Activated naive CD8-positive, alpha-beta T cell (primary cell): ENCODE measurements around the gene RNF133.

Source experiments
- H3K27ac Mint-ChIP-seq: one replicate; pipeline ENCODE4 v1.8.0; 2021; ENCODE audit warnings: mixed read lengths
- H3K27me3 Mint-ChIP-seq: one replicate; pipeline ENCODE4 v1.8.0; 2021; ENCODE audit warnings: mixed read lengths
- H3K36me3 Mint-ChIP-seq: one replicate; pipeline ENCODE4 v1.8.0; 2021; ENCODE audit warnings: mixed read lengths
- H3K4me1 Mint-ChIP-seq: one replicate; pipeline ENCODE4 v1.8.0; 2021; ENCODE audit warnings: low read depth, mixed read lengths
- H3K4me3 Mint-ChIP-seq: one replicate; pipeline ENCODE4 v1.8.0; 2021; ENCODE audit warnings: mild to moderate bottlenecking, mixed read lengths
- H3K9me3 Mint-ChIP-seq: one replicate; pipeline ENCODE4 v1.8.0; 2021; ENCODE audit warnings: low read depth, mixed read lengths

The RNF133 gene, protein sequence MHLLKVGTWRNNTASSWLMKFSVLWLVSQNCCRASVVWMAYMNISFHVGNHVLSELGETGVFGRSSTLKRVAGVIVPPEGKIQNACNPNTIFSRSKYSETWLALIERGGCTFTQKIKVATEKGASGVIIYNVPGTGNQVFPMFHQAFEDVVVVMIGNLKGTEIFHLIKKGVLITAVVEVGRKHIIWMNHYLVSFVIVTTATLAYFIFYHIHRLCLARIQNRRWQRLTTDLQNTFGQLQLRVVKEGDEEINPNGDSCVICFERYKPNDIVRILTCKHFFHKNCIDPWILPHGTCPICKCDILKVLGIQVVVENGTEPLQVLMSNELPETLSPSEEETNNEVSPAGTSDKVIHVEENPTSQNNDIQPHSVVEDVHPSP

DNA sequence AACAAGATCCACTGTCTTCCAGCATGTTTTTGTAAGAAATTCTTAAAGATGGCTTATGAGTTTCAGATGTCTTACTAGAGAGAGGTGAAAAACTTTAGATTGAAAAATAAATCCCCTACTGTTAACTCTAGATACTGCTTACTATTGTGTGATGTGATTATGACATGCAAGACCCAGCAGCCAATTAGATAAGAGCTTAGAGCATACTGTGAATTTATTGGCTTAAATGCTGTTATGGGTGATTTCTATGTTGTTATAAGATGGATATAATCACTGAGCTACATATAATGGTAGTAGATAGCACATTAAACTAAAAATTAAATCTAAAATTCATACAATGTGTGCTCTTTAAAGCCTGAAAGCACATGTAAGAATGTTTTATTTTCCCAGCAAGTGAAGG is at the start of gene RNF133:
Gene RNF133 (minus strand): TSS at position 101 of the 400 bp plus-strand sequence. CDS start 199 bp downstream, outside the sequence.
- H3K4me3 Mint-ChIP-seq = no peak within 1 kb of the TSS
- H3K27ac Mint-ChIP-seq = no peak within 1 kb of the TSS
- no peaks in the 10 kb centered on the region for H3K36me3 Mint-ChIP-seq
- no peaks in the 10 kb centered on the region for H3K4me1 Mint-ChIP-seq
- H3K9me3 Mint-ChIP-seq = peaks cover 8% of the 10 kb centered on the region
- no peaks in the 10 kb centered on the region for H3K27me3 Mint-ChIP-seq

DNA sequence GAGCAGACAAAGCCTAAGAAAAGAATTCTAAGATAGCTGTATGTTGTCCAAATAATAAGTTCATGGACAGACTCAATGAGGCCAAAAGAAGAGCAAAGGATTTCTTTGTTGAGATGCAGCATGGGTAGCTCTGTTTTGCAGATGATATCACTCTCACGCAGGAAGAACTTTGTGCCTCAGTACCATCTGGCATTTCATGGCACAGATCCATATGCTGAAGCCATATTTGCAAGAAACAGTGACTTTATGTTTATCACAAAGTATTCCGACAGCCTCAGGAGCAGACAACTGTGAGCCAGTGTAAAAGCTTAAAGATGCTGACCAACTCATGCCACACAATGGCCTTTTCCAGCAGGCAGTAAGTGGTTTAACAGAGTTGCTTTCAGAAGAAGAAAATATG is 49.3 kb upstream of the RNF133 start:
- no peak overlapping the region for H3K27ac Mint-ChIP-seq
- no peaks in the 10 kb centered on the region for H3K36me3 Mint-ChIP-seq
- no peaks in the 10 kb centered on the region for H3K9me3 Mint-ChIP-seq
- no peak overlapping the region for H3K4me3 Mint-ChIP-seq
- no peaks in the 10 kb centered on the region for H3K27me3 Mint-ChIP-seq
- H3K4me1 Mint-ChIP-seq = no peaks in the 10 kb centered on the region

DNA sequence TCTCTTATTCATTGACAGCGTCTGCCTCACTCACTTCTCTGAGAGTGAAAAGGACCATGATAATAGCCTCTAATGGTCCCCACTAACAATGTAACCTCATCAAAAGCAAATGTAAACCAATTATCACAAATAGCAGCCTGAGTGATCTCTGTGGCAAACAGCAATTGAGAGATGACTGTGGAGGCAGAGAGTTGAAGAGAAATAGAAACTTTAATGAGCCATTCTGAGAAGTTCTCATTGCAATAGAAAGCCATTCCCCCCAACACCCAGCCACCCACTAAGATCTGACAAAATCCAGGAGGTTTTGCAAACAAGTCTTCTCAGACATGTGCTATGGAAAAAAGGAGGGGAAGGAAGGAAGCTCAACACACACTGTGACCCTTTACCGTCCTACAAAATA is 48.0 kb upstream of the RNF133 start:
- Mint-ChIP-seq H3K9me3 (no peaks in the 10 kb centered on the region), H3K36me3 (no peaks in the 10 kb centered on the region), H3K4me1 (no peaks in the 10 kb centered on the region), H3K27ac (no peak overlapping the region), H3K27me3 (no peaks in the 10 kb centered on the region), H3K4me3 (no peak overlapping the region)

DNA sequence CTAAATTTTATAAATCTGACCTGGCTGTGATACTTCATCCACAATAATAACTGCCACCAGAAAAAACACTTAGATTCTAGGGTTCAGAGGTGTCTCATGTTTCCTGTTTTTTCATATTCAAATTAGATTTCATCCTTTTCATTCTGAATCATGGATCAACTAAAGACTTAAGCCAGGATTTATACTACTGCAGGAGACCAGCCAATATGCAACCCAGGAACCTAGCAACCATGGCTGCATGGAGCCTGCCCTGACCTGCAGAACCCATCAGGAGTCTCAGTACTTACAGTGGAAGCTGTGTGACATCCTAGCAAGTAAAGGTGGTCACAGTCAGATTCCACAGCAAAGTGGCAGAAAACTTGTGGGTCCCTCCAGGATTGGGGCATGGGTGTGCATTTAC is 44.3 kb upstream of the RNF133 start:
- Mint-ChIP-seq H3K4me1 (no peaks in the 10 kb centered on the region), H3K27me3 (no peaks in the 10 kb centered on the region), H3K4me3 (no peak overlapping the region), H3K27ac (no peak overlapping the region), H3K9me3 (no peaks in the 10 kb centered on the region), H3K36me3 (no peaks in the 10 kb centered on the region)

DNA sequence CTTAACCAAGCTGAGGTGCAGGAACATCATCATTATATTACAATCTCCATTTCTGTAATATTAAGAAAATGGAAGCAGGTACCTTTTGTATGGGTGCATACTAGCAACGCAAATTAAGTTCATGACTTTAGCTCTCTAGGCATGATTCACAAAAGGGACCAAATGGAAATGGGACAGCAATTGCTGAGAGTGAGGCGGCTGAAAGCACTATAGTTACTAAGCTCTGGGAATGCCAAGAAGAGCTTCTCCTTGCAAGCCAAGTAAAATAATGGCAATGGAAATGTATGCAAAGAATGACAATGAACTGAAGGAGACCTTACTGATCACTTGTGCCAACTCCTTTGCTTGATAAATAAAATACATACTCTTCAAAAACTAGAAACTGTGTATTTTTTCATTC is 40.0 kb upstream of the RNF133 start:
- Mint-ChIP-seq H3K36me3 (no peaks in the 10 kb centered on the region), H3K27ac (no peak overlapping the region)

DNA sequence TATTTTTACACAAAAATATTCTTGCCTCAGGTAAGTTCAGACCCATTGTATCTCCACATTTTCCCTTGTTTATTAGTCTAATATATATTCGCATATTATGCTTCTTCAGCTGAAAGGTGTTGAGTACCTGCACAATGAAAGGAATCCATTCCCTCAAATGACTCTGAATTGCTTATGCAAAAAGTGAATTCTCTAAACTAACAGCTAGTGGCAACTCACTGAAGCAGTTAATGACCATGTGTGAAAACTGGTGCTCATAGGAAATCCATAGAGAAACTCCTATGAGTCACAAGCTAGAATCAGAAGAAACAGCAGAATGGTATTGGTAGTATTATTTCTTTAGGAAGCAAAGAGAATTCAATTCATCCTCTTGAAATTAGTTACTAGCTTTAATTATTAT is 37.3 kb upstream of the RNF133 start:
- H3K4me1 Mint-ChIP-seq = no peaks in the 10 kb centered on the region
- no peak overlapping the region for H3K4me3 Mint-ChIP-seq
- H3K27me3 Mint-ChIP-seq = no peaks in the 10 kb centered on the region
- H3K27ac Mint-ChIP-seq = no peak overlapping the region
- H3K9me3 Mint-ChIP-seq = peaks cover 5% of the 10 kb centered on the region
- no peaks in the 10 kb centered on the region for H3K36me3 Mint-ChIP-seq

More for the DNA sequence above, 40.0 kb upstream of the RNF133 start:
- H3K4me1 Mint-ChIP-seq = no peaks in the 10 kb centered on the region
- H3K9me3 Mint-ChIP-seq = peaks cover 3% of the 10 kb centered on the region
- no peaks in the 10 kb centered on the region for H3K27me3 Mint-ChIP-seq
- no peak overlapping the region for H3K4me3 Mint-ChIP-seq

DNA sequence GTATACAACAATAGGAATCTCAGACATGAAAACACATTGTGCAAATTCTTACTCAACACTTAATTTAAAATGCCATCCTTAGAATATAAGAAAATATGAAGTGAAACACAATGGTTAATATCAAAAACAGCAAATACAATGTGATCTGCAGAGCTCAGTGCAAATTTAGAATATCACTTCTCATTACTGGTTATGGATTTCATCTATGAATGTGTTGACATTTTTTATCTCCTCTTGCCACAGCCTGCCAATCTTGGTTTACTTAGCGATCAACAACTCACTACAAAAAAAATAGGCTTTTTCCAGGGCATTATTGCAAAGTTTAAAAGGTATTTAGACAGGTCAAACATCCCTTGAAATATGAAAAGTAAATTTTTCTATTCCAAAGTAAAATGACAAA is 28.8 kb upstream of the RNF133 start:
- no peaks in the 10 kb centered on the region for H3K36me3 Mint-ChIP-seq
- H3K27me3 Mint-ChIP-seq = no peaks in the 10 kb centered on the region
- no peak overlapping the region for H3K27ac Mint-ChIP-seq
- peaks cover 4% of the 10 kb centered on the region for H3K9me3 Mint-ChIP-seq
- H3K4me3 Mint-ChIP-seq = no peak overlapping the region
- no peaks in the 10 kb centered on the region for H3K4me1 Mint-ChIP-seq

DNA sequence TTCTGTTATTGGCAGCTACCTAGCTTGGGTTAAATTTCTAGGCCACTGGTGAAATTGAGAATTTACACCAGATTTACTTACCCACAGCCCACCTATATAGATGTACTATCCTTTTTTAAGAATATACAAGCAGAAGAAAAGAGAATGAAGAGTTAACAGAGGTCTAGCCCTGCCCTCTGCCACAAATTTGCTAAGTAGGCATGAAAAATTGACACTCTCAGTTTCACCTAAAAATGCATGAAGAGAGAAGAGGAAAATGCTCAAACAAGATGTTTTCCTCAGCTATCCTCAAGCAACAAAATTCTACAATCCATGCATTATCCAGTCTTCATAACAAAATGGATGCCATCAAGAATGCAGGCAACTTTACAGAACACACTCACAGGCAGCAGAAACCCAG is 28.4 kb upstream of the RNF133 start:
- Mint-ChIP-seq H3K27ac (no peak overlapping the region), H3K36me3 (no peaks in the 10 kb centered on the region), H3K4me1 (no peaks in the 10 kb centered on the region), H3K4me3 (no peak overlapping the region), H3K27me3 (no peaks in the 10 kb centered on the region), H3K9me3 (peaks cover 4% of the 10 kb centered on the region)

DNA sequence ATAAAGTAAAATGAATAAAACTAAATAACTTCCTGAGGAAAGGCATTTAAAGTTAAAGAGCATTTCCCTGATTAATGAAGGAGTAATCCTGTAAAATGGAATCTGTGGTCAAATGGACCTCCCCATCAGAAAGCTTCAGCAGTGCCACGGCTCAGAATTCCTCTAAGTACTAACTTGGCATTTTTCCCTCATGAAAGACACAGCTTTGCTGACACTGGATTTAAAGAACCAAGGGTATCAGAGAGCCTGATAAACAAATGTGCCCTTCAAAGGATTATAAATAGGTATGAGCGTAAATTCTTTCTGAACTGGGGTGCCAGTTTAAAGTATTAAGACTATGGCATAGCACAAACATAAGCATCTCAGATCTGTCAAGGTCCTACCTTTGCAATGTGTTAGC is 28.0 kb upstream of the RNF133 start:
- H3K36me3 Mint-ChIP-seq = no peaks in the 10 kb centered on the region
- H3K27ac Mint-ChIP-seq = no peak overlapping the region
- peaks cover 4% of the 10 kb centered on the region for H3K9me3 Mint-ChIP-seq
- no peaks in the 10 kb centered on the region for H3K27me3 Mint-ChIP-seq
- H3K4me1 Mint-ChIP-seq = no peaks in the 10 kb centered on the region
- no peak overlapping the region for H3K4me3 Mint-ChIP-seq

DNA sequence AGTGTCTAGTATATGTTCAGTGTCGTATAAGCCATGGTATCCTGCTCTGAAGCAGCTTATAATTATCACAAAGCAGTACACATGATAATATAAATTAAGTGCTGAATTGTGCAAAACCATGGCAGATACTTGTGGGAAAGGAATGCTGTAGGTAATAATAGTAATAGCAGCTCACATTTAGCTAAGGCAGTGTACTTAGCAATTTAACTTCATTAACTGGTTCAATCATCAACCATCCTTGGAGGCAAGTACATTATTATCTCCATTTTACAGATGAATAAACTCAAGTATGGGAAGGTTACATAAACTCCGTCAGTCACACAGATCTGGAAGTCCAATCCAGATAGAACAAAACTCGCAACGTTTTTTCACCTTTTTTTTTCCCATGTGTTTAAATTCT is 25.4 kb upstream of the RNF133 start:
- Mint-ChIP-seq H3K4me3 (no peak overlapping the region), H3K27ac (no peak overlapping the region), H3K9me3 (peaks cover 4% of the 10 kb centered on the region), H3K27me3 (no peaks in the 10 kb centered on the region), H3K36me3 (no peaks in the 10 kb centered on the region), H3K4me1 (no peaks in the 10 kb centered on the region)

DNA sequence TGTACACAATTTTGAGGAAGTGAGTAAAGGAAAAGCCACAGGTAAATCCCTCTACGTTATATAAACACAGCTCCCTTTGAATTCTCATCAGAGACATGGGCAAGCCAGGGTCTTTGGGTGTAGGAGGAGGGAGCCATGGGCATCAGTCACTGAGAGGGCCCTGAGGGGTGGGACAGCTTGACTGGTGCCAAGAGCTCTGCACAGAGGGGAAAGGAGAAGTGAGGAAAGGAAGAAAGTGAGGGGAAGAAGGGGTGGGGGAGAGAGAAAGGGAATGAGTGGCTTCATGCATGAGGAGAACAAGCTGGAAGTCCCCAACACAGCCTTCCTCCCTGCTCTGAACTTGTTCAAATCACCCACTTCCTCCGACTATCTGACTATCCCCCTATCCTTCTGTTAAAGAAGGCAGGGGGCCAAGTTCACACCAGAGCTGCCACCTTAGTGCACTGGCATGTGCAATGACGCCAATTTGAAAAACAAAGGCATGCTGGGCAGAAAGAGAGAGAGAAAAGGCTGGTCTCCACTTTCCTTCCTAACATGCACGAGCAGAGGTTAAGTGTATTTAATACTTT is 20.2 kb upstream of the RNF133 start:
- Mint-ChIP-seq H3K9me3 (peaks cover 14% of the 10 kb centered on the region), H3K27ac (no peak overlapping the region), H3K4me3 (no peak overlapping the region), H3K4me1 (no peaks in the 10 kb centered on the region), H3K36me3 (no peaks in the 10 kb centered on the region), H3K27me3 (no peaks in the 10 kb centered on the region)

DNA sequence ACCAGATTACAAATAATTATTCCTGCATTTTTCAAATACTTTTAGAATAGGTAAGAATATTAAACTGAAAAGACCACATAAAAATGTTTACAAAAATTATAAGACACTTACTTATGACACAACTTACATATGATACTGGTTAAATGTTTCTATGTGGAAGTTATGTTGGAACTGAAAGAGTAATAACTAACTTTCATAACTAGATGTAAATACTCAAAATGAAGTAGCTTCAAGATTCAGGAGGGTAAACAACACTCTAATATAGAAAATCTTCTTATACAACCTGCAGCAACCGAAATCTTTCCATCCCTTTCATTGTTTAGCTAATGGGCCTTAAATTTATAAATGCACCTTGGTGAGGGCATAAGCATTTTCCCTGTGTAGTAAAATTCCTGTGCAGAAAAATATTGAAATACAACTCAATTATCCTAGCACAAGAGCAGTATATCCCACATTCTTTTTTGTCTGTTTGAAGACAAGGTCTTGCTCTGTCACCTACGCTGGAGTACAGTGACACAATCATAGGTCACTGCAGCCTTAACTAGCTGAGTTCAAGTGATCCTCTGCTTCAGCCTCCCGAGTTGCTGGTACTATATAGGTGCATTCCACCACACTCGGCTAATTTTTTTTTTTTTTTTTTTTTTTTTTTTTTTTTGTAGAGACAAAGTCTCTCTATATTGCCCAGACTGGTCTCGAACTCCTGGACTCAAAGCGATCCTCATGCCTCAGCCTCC is 18.6 kb upstream of the RNF133 start:
- H3K9me3 Mint-ChIP-seq = peaks cover 14% of the 10 kb centered on the region
- no peak overlapping the region for H3K27ac Mint-ChIP-seq

DNA sequence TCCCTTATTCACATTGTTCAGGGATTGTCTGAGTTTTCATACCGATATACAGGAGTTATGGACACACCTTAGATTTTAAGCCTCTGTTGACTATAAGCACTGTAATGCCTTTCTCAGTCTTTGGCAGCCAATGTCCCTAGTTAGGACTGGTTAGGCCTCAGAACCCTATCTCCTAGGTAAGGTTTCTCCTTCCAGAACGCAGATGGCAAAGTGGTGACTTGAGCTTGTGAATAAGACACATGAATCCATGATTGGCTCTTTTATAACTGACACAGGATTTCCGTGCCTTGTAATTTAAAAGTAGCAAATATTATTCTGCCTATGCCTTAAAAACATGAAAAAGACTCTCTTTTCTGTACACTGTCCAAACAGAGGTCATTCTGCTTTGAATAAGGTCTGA is 16.3 kb upstream of the RNF133 start:
- H3K36me3 Mint-ChIP-seq = no peaks in the 10 kb centered on the region
- peaks cover 19% of the 10 kb centered on the region for H3K9me3 Mint-ChIP-seq
- H3K27me3 Mint-ChIP-seq = no peaks in the 10 kb centered on the region
- no peaks in the 10 kb centered on the region for H3K4me1 Mint-ChIP-seq
- H3K4me3 Mint-ChIP-seq = no peak overlapping the region
- no peak overlapping the region for H3K27ac Mint-ChIP-seq

More for the DNA sequence above, 18.6 kb upstream of the RNF133 start:
- no peaks in the 10 kb centered on the region for H3K4me1 Mint-ChIP-seq
- H3K36me3 Mint-ChIP-seq = no peaks in the 10 kb centered on the region
- H3K4me3 Mint-ChIP-seq = no peak overlapping the region
- H3K27me3 Mint-ChIP-seq = no peaks in the 10 kb centered on the region

DNA sequence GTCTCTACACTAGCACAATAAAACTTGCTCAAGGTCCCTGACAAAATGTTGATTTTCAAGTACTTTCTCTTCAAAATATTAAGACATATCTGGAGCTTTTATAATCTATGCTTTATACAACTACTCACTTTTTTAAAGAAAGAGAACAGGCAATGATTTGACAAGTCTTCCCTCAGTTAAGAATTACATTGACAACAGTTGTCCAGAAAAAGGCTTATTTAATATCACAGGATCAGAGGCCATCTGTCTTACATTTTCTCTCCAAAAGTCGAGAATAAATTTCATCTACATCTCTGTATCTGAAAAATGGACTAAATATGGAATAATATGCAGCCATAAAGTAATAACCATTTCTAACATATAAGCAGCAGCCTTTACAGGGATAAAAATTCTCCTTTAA is 12.0 kb upstream of the RNF133 start:
- Mint-ChIP-seq H3K9me3 (peaks cover 13% of the 10 kb centered on the region), H3K27me3 (no peaks in the 10 kb centered on the region), H3K4me1 (no peaks in the 10 kb centered on the region), H3K36me3 (no peaks in the 10 kb centered on the region), H3K27ac (no peak overlapping the region), H3K4me3 (no peak overlapping the region)

DNA sequence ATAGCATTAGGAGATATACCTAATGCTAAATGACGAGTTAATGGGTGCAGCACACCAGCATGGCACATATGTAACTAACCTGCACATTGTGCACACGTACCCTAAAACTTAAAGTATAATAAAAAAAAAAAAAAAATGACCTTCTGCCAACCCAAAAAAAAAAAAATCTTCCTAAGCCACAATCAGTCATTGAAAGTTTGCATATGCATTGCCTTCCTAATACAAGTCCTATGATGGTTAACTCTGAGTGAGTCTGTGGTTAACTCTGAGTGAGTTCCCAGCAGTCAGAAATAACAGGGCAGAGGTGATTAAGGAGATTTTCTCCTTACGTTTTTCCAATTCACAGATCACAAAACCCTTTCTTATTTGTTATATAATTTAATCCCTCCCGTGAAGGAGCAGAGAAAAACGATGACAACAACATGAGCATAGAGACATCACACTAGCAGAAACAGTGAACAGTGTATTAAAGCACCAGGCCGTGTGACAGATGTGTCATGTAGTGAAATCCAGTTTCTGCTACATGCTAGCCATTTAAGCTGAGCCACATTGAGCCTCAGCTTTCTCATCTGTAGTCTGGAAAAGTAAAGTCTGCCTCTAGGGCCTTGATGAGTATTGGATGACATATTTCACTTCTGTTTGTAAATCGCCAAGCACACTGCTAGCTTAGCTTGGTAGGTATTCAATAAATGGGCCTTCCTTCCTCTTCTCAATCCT is 11.2 kb upstream of the RNF133 start:
- Mint-ChIP-seq H3K9me3 (peaks cover 13% of the 10 kb centered on the region), H3K27ac (no peak overlapping the region), H3K27me3 (no peaks in the 10 kb centered on the region), H3K4me3 (no peak overlapping the region), H3K36me3 (no peaks in the 10 kb centered on the region), H3K4me1 (no peaks in the 10 kb centered on the region)
